K562 (cell line): ENCODE data around the gene SPATA20. TPM values are rescaled to one million over a fixed set of nuclear protein-coding genes. Genes with fewer than 3 reads are reported as not detected.
A peak's percentile ranks its signal among the peaks of the same experiment; 100 is the strongest.

Experiments used
- ARID2 ChIP-seq: fragments of 450-650 bp; IDR thresholded peaks from 2 replicates; pipeline ENCODE4 v1.6.1; 2017; ENCODE audit warnings: antibody characterized with exemption, mild to moderate bottlenecking
- BRD9 ChIP-seq: fragments of 450-650 bp; IDR thresholded peaks from 2 replicates; pipeline ENCODE4 v1.6.1; 2018; ENCODE audit warnings: low read depth; ENCODE audit not compliant: partially characterized antibody
- CBX8 ChIP-seq: fragments of 200-600 bp; sonication (generic); IDR thresholded peaks from 2 replicates; pipeline ENCODE4 v1.6.1; 2012; ENCODE audit warnings: borderline replicate concordance, mixed run types, low read depth, mild to moderate bottlenecking, moderate library complexity, mixed read lengths, low read length, control low read depth, inconsistent platforms; ENCODE audit not compliant: poor library complexity, severe bottlenecking; ENCODE audit errors: extremely low read depth
- FOXJ2 ChIP-seq: fragments of 200-800 bp; sonication (Bioruptor generic); IDR thresholded peaks from 2 replicates; pipeline ENCODE4 v1.6.1; 2016; ENCODE audit warnings: missing genetic modification characterization, missing compliant biosample characterization
- MECOM ChIP-seq: fragments of 250-450 bp; sonication (Bioruptor Pico); IDR thresholded peaks from 2 replicates; pipeline ENCODE4 v1.8.0; 2022; ENCODE audit warnings: inconsistent platforms
- POU5F1 ChIP-seq: fragments of 150-350 bp; IDR thresholded peaks from 2 replicates; pipeline ENCODE4 v1.6.1; 2014; ENCODE audit warnings: borderline replicate concordance, low read length, low read depth, mild to moderate bottlenecking; ENCODE audit not compliant: partially characterized antibody
- SIX5 ChIP-seq, 2 experiments: IDR thresholded peaks; 2 replicates each; pipeline ENCODE4 v1.6.1; 2011; ENCODE audit warnings: low read length in 2 of 2, borderline replicate concordance in 1 of 2, low read depth in 1 of 2, mild to moderate bottlenecking in 1 of 2, moderate library complexity in 1 of 2; ENCODE audit not compliant: insufficient read depth in 1 of 2
- SMARCA5 ChIP-seq: fragments of 450-650 bp; IDR thresholded peaks from 2 replicates; pipeline ENCODE4 v1.6.1; 2016
- SREBF1 ChIP-seq: fragments of 150-350 bp; IDR thresholded peaks from 2 replicates; pipeline ENCODE4 v1.6.1; 2014; ENCODE audit warnings: antibody characterized with exemption, low read depth, low read length, borderline replicate concordance
- ZNF175 ChIP-seq: fragments of 200-800 bp; sonication (Bioruptor generic); IDR thresholded peaks from 2 replicates; pipeline ENCODE4 v1.6.1; 2016; ENCODE audit warnings: low read depth, mild to moderate bottlenecking, missing genetic modification characterization, missing compliant biosample characterization
- ZNF311 ChIP-seq: fragments of 250-450 bp; sonication (Bioruptor Pico); IDR thresholded peaks from 2 replicates; pipeline ENCODE4 v1.4.0; 2020; ENCODE audit warnings: mild to moderate bottlenecking, moderate library complexity
- polyA plus RNA-seq, 8 experiments: library from polyadenylated mRNA; depleted of rRNA in 4 of 8; stranded (reverse) in 5 of 8; unstranded in 3 of 8; fragments of >200 nt; fragmentation: Nextera tagmentation in 2 of 8; fragmentation: Illumina TruSeq in 1 of 8; extraction: Ambion mirVana in 2 of 8; extraction: Trizol in 1 of 8; gene quantifications; 2 replicates each; pipeline versions ENCODE4 v1.2.1 to v1.2.3, GENCODE V29; 2011 to 2014; ENCODE audit warnings: inconsistent platforms in 1 of 8, missing spikeins in 1 of 8
- total RNA-seq, 7 experiments: library from RNA; depleted of rRNA in 6 of 7; stranded (reverse); fragments of >200 nt in 6 of 7; fragmentation: Illumina TruSeq in 2 of 7; extraction: Trizol in 2 of 7; gene quantifications; 2 replicates each; pipeline versions ENCODE4 v1.2.1 to v1.2.3, GENCODE V29; 2011 to 2021; ENCODE audit warnings: low replicate concordance in 1 of 7
- TF ChIP-seq, protein P1 (sequence below): fragments of 450-650 bp; IDR thresholded peaks from 2 replicates; pipeline ENCODE4 v1.6.1; 2017; ENCODE audit warnings: antibody characterized with exemption, mild to moderate bottlenecking
- TF ChIP-seq, protein P2 (sequence below), 2 experiments: fragments of 450-650 bp in 1 of 2; sonication (generic) in 1 of 2; formaldehyde crosslinking in 1 of 2; IDR thresholded peaks in 1 of 2; conservative IDR thresholded peaks in 1 of 2; 2 replicates each; pipeline versions ENCODE4 v1.6.1 to v1.8.1; 2016 to 2023; ENCODE audit warnings: mild to moderate bottlenecking in 2 of 2, moderate library complexity in 2 of 2, inconsistent platforms in 1 of 2, missing genetic modification reagents in 1 of 2
- TF ChIP-seq, protein P3 (sequence below): fragments of 250-450 bp; sonication (Bioruptor Pico); IDR thresholded peaks from 2 replicates; pipeline ENCODE4 v1.8.0; 2021; ENCODE audit warnings: moderate library complexity, mild to moderate bottlenecking, inconsistent platforms
- TF ChIP-seq, protein P4 (sequence below): sonication (generic); formaldehyde crosslinking; IDR thresholded peaks from 2 replicates; pipeline ENCODE4 v1.8.1; 2023; ENCODE audit warnings: mild to moderate bottlenecking, missing genetic modification reagents, moderate library complexity
- TF ChIP-seq, protein P5 (sequence below): IDR thresholded peaks from 2 replicates; pipeline ENCODE4 v1.6.1; 2014; ENCODE audit warnings: antibody characterized with exemption

Gene SPATA20
- total and polyA plus RNA-seq, 9 of the 15 experiments (the other 6 are each of a cell fraction or from before 2014, with no cell fraction given), result 0.08 to 4.0 (median 1.5) TPM

DNA sequence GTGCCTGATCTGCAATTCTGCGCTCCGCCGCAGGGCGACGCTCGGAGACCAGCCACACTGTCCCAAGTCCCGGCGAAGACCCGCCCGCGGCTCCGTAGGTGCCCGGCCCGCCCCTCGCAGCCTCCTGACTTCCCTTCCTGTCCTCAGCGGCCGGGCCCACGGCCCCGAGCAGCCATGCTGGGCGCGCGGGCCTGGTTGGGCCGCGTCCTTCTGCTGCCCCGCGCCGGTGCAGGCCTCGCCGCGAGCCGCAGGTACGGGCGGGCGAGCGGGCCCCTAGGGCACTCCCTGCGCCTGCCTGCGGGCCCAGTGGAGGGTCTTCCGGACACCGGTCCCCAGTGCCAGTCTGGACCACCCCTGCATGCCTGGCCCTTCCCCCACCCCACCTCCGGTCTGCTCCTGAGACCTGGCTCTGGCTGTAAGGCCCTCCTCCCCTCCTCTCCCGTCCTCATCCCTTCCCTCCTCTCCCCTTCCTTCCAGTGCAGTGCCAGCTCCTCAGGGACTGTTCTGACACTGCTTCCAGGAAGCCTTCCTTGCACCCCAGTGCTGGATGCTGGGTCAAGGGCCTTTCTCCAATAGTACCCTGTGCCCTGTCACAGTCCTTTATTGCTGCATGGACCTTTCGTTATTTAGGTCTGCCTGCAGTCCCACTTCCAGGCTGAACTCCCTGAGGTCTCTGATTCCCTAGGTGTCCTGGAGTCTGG, at the start of gene SPATA20 (continued):
- TF ChIP-seq, protein P1, sequence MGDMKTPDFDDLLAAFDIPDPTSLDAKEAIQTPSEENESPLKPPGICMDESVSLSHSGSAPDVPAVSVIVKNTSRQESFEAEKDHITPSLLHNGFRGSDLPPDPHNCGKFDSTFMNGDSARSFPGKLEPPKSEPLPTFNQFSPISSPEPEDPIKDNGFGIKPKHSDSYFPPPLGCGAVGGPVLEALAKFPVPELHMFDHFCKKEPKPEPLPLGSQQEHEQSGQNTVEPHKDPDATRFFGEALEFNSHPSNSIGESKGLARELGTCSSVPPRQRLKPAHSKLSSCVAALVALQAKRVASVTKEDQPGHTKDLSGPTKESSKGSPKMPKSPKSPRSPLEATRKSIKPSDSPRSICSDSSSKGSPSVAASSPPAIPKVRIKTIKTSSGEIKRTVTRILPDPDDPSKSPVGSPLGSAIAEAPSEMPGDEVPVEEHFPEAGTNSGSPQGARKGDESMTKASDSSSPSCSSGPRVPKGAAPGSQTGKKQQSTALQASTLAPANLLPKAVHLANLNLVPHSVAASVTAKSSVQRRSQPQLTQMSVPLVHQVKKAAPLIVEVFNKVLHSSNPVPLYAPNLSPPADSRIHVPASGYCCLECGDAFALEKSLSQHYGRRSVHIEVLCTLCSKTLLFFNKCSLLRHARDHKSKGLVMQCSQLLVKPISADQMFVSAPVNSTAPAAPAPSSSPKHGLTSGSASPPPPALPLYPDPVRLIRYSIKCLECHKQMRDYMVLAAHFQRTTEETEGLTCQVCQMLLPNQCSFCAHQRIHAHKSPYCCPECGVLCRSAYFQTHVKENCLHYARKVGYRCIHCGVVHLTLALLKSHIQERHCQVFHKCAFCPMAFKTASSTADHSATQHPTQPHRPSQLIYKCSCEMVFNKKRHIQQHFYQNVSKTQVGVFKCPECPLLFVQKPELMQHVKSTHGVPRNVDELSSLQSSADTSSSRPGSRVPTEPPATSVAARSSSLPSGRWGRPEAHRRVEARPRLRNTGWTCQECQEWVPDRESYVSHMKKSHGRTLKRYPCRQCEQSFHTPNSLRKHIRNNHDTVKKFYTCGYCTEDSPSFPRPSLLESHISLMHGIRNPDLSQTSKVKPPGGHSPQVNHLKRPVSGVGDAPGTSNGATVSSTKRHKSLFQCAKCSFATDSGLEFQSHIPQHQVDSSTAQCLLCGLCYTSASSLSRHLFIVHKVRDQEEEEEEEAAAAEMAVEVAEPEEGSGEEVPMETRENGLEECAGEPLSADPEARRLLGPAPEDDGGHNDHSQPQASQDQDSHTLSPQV, result no peak; the same call in 1 of the 2 replicates
- TF ChIP-seq, protein P2, sequence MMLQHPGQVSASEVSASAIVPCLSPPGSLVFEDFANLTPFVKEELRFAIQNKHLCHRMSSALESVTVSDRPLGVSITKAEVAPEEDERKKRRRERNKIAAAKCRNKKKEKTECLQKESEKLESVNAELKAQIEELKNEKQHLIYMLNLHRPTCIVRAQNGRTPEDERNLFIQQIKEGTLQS (IDR thresholded peaks at IDR 0.05), result no peak
- TF ChIP-seq, protein P2 (CRISPR knock-in tag; conservative IDR thresholded peaks at IDR 0.05), result no peak
- TF ChIP-seq, protein P3, sequence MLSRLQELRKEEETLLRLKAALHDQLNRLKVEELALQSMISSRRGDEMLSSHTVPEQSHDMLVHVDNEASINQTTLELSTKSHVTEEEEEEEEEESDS (CRISPR knock-in tag), result no peak
- no peak for TF ChIP-seq SREBF1
- no peak for TF ChIP-seq SIX5 (IDR thresholded peaks at IDR 0.05; ENCODE audit: borderline replicate concordance in 1 of 2, insufficient read depth in 1 of 2, low read depth in 1 of 2, low read length in 2 of 2)
- TF ChIP-seq ZNF175 (CRISPR knock-in tag), result no peak
- TF ChIP-seq BRD9, result no peak
- no peak for TF ChIP-seq MECOM (CRISPR knock-in tag)
- TF ChIP-seq ZNF311 (CRISPR knock-in tag), result no peak
- no peak for TF ChIP-seq FOXJ2 (tag)
- TF ChIP-seq POU5F1, result no peak
- TF ChIP-seq ARID2, result 0 out of 2 replicates have a peak, but pooled peaks have one; percentile 25
- TF ChIP-seq, protein P4, sequence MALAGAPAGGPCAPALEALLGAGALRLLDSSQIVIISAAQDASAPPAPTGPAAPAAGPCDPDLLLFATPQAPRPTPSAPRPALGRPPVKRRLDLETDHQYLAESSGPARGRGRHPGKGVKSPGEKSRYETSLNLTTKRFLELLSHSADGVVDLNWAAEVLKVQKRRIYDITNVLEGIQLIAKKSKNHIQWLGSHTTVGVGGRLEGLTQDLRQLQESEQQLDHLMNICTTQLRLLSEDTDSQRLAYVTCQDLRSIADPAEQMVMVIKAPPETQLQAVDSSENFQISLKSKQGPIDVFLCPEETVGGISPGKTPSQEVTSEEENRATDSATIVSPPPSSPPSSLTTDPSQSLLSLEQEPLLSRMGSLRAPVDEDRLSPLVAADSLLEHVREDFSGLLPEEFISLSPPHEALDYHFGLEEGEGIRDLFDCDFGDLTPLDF (CRISPR knock-in tag), result no peak
- TF ChIP-seq, protein P5, sequence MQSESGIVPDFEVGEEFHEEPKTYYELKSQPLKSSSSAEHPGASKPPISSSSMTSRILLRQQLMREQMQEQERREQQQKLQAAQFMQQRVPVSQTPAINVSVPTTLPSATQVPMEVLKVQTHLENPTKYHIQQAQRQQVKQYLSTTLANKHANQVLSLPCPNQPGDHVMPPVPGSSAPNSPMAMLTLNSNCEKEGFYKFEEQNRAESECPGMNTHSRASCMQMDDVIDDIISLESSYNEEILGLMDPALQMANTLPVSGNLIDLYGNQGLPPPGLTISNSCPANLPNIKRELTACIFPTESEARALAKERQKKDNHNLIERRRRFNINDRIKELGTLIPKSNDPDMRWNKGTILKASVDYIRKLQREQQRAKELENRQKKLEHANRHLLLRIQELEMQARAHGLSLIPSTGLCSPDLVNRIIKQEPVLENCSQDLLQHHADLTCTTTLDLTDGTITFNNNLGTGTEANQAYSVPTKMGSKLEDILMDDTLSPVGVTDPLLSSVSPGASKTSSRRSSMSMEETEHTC, result no peak; the same call in 1 of the 2 replicates
- TF ChIP-seq SMARCA5, result no peak
- no peak for TF ChIP-seq CBX8
